Femur (tissue), 1 donor: ENCODE measurements around the gene RTN4IP1.

ENCODE experiments used
- DNase-seq: peaks from one replicate; pipeline ENCODE4 v3.0.0-alpha.2; 2017

The RTN4IP1 gene, protein sequence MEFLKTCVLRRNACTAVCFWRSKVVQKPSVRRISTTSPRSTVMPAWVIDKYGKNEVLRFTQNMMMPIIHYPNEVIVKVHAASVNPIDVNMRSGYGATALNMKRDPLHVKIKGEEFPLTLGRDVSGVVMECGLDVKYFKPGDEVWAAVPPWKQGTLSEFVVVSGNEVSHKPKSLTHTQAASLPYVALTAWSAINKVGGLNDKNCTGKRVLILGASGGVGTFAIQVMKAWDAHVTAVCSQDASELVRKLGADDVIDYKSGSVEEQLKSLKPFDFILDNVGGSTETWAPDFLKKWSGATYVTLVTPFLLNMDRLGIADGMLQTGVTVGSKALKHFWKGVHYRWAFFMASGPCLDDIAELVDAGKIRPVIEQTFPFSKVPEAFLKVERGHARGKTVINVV

DNA sequence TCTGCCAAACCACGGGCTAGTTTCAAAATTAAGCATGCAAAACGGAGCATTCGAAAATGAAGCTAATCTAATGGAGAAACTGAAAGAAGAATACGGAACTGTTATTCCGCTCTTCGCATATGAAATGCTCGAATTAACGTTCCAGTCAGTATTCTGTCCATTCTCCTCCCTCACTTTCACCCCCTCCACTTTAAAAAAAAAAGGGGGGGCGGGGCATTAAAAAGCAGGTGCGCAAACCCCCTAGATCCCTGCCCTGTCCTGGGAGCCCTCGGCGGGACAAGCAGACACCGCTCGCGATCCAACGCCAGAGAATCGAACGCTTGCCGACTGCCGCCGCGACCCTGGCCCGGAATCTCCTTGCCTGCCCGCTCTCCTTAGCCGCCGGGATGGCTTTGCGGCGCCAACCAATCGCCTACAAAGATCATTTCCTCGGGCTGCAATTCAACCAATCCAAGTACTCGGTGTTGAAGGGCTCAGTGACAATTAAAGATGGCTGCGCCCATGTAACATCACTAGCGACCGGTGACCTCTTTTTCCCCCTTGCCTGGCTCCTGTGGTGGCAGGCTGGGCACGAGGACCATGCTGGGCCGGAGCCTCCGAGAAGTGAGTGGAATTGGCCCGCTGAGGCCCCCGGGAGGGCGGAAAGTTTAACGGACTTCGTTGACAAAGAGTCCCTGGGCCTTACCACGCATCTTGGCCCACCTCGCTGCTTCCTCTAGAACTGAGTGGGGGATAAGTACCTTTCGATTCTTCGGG, at the start of gene RTN4IP1, which contains the start of gene QRSL1:
RTN4IP1 (minus strand) TSS at position 396 of the 756 bp plus-strand sequence. CDS start 477 bp downstream, outside the sequence.
QRSL1 (plus strand) TSS at position 476 of the 756 bp plus-strand sequence; CDS start at position 580, 104 bp downstream.
- DNase-seq = peak; percentile 94

DNA sequence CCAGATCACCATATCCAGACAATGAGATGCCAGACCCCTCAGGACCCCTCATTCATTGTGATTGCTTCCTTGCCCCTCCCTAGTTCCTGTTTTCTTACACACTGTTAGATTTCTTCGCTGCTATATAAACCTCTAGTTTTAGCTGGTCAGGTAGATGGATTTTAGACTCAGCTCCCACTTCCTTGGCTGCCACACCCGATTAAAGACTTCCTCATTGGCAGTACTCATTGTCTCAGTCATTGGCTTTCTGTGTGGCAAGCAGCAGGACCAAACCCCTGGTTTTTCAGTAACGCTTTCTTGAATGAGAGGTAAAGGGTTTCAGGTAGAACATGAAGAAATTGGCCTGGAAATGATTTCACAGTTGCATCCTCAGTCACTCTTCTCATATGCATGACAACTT, 48.0 kb upstream of the RTN4IP1 start:
- DNase-seq = no peak

DNA sequence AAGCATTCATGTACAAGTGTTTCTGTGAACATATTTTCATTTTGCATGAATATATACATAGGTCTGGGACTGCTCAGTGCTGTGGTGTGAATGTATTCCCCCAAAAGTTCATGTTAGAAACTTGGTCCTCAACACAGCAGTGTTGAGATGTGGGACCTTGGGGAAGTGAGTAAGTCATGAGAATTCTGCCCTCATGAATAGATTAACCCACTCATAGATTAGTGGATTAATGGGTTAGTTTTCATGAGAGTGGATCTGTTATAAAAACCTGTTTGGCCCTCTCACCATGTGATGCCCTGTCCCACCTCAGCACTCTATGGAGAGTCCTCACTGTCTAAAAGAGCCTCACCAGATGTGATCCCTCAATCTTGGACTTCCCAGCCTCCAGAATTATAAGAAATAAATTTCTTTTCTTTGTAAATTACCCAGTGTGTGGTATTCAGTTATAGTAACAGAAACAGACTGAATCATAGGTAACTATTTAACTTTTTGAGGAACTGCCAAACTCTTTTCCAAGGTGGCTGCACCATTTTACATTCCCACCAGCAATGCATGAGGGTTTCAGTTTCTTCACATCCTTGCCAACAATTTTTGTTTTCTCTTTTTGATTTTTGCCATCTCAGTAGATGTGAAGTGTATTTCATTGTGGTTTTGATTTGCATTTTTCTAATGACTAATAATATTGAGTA, 45.4 kb upstream of the RTN4IP1 start:
- DNase-seq = no peak

DNA sequence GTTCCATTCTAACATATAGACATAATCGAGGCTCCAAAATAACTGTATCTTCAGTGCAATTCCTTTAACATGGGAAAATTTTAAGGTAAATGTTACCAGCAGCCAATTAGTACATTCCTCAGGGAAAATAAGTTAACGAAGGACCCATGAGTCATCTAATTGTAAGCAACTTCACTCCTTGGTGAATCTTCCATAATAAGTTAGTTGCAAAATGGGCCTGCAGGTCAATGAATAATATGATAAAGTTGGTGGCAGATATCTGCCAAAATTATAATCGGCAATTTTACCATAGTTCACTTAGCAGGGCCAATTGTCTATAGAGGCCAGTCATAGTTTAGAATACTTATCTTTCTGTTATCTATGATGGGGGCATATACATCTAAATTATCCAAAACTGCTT, 42.4 kb upstream of the RTN4IP1 start:
- DNase-seq = no peak

DNA sequence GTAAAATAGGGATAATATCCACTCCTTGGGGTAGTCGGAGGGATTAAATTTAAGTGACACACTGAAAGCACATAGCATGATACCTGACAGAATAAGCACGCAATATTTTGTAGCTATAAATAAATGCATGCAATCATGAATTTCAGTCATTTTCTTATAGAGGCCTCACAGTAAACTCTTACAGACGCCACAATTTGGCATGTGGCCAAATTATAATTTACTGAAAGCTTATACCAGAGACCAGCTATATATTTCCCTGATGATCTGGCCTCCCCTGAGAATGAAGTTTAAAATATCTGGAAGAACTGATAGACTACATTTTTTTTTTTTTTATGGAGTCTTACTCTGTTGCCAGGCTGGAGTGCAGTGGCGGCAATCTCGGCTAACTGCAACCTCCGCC, 40.9 kb upstream of the RTN4IP1 start:
- no peak for DNase-seq

DNA sequence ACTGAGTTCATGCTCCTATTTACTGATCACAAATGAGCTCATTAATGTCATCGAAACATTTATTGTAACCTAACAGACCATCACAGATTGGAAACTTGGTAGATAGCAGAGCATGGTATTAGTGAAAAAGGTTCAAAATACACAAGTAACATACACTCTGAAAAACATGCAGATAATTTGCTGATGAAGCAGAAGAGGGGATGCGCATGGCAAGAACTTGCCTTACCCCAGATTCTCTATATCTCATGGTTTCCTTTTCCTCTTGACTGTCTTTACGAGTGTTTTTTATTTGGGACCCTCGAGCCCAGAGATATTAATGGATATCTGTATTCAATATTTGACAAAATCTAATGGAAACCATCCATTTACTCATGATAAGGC, 37.7 kb upstream of the RTN4IP1 start:
- DNase-seq = no peak

DNA sequence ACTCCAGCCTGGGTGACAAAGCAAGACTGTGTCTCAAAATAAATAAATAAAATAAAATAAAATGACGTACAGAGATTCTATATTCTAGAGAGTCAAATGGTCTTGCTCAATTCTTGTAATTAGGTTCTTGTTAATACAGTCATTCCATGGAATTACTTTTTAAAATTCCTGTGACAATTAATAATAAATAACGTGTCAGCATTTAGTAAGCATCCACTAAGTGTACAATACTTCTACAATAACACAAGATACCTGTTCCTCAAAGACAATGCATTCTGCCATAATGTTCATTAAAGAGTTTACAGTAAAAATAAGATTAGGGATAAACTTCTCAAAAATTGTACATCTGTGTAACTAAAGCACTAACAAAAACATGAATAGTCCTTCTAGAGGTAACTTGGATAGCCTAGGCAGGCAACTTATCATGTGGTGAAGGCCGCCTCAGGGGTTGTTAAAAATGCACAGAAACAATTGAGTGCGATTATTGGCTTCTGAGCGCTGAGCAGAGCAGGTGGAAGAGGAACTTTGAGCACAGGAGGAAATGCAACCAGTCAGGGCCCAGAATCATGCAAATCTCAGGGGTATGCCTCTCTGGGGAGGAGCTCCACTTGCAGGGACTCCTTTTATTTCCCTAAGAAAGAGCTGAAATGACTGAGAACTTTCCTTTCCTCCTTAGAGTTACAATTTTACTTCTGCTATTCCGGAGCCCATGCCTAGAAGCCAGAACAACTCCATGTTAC, 37.2 kb upstream of the RTN4IP1 start:
- peak; percentile 28 for DNase-seq

DNA sequence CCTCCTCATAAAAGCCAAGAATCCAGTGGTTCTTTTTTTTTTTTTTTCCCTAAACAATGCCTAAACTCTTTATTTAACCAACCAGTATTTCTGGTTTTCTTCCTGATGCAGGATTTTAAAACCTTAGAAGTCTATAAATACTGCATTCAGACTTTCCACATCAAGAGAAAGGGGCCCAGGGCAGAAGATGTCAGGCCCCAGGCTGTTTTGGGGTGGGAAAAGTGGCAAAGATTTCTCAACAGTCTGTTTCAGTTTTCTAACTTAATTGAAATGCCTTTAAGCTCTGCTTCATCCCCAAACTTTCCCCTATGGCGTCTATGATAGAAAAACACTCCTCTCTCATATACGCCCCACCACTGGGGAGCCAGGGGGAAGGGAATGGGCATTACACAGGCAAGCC, 33.2 kb upstream of the RTN4IP1 start:
- DNase-seq = no peak

DNA sequence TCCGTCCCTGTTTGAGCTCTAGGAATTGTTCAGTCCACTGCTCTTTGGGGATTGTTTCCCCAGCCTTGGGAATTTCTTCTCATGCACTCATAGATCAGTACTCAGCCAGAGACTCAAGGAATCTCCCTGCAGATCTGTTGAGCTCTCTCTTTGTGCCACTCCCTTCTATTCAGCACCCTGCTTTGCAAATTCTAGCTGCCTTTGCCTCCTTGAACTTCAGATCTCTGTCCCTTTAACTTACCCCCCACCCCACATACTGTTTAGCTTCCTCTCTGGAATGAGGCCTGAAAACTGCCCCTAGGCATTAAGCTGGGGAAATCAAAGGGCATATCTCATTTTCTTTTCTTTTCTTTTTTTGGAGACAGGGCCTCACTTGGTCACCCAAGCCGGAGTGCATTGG, 30.6 kb upstream of the RTN4IP1 start:
- no peak for DNase-seq

DNA sequence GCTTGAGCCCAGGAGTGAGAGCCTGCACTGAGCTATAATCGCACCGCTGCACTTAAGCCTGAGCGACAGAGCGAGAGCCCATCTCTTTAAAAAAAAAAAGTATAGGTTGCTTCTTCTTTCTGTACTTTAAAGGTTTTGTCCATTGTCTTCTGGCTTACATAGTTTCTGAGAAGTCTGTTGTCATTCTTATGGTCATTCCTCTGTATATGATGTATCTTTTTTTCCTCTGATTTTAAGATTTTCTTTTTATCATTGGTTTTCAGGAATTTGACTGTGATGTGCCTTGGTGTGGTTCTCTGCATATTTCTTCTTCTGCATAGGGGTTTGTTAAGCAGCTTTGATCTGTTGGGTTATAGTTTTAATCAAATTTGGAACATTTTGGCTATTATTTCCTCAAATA, 29.2 kb upstream of the RTN4IP1 start:
- DNase-seq = no peak

DNA sequence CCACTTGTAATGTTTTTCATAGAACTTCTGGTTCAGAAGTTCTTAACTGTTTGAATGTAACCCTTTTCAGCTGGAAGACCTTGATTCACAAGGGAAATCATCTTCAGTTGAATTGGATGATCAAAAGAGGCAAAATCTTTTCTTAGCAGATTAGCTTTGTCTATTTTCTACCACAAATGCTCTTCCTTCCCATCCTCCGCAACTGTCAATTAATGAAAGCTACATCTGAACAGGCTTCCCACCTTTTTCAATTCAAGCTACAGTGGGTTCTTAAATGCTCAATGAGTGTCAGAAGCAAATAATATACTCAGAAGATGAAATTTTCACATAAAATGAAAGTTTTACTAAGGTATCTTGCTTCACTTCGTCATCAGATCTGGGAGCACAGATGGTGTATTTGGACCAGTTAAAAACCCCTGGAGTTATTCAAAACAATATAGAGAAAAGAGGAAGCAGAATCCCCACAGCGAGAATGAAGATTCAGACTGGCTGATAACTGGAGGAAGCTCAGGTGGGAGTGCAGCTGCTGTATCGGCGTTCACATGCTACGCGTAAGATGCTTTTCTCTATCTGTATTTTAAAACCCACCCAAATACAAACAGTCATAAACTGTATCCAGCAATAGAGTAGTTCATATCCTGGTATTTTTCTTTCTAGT, 19.5 kb upstream of the RTN4IP1 start:
- DNase-seq = no peak

DNA sequence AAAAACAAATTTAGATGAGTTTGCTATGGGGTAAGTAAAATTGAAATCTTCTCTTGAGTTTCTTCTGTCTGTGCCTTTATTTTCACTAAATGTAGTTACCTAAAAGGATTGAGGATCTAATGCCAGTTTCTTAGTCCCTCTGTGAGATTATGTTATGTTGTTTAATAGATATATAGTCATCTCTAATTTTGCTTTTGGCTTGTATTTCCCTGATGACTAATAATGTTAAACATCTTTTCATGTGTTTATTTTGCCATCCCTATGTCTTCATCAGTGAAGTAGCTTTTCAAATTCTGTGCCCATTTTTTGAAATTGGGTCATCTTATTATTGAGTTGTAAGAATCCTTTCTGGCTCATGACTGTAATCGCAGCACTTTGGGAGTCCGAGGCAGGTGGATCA, 13.8 kb upstream of the RTN4IP1 start:
- DNase-seq = no peak

DNA sequence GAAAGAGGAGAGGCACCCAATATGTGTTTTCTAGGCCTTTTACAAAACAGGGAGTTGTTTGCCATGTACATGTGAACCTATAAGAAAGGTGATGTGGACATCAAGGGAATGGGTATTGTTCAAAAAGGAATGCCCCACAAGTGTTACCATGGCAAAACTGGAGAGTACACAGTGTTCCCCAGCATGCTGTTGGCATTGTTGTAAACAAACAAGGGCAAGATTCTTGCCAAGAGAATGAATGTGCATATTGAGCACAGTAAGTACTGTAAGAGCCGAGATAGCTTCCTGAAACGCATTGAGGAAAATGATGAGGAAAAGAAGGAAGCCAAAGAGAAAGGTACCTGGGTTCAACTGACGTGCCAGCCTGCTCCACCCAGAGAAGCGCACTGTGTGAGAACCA, 13.2 kb upstream of the RTN4IP1 start:
- DNase-seq = no peak

DNA sequence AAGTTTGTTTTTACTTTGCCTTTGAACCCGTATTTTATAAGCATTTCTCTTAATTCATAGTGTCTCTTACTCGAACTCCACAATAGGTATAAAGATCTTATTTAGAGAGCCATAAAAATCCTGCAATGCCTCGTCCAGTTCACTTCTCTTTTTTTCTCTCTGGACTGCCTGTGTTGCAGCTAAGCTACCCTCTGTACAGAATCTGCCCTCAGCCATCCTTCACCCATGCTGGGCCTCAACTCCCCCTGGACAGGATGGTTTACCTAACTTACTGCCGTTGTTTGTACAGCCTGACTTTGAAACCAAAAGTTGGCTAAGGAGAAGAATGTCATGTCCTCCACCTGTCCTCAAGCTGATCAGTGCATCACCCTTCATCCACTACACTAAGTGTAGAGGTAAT, 10.5 kb upstream of the RTN4IP1 start:
- DNase-seq = no peak

DNA sequence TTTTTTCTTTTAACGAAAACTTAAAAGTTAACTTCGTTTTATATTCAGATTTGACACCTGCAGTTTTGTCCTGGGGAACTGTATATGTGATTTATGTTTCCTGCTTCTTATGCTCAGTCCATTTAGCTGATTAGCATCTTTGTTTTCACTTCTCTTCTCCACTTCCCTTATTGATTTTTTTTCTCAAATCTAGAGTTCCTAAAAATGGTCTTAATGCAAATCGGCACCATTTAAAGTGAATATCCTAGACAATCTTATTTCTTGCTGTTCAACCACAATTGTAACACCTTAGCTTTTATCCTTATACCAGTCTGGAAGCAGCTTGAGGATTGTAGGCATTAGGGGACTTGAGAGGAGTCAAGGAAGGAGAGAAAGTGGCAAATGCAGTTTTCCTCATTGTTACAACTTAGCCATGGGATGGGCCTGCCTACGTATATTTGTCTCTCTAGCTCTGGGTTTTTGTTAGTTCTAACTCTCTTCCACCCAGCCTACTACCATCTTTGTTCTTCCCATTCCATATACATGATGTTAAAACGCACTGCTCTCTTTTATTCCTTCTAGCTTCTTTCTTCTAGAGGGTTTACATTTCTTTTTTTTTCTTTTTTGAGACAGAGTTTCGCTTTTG, 8.5 kb upstream of the RTN4IP1 start:
- no peak for DNase-seq

DNA sequence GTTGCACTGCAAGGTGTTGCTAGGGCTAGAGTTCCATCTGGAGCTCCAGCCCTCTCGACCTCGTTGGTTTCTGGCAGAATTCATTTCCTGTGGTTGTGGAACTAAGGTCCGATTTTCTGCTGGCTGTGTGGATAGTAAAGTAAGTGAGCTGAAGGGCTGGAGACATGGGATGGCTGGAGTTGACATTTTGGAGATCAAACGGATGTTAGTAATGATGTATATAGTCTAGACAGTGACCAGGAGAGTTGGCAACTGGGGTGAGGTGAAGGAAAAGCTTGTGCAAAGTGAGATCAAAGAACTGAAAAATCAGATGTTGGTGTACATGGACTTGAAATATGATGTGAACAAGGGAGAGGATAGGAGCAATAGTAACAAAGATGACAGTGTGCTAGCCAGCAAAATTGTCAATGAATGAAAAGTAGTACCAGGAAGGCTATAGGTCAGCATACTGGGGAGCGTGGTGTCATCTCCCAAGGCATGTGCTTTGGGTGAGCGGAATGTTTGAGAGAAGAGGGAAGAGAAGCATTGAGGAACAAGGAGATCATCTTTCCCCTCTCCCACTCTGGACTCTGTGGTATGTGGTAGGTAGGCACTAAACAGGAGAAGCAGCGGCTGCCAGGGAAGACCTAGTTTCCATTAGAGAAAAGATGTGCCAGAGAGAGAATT, 7.9 kb upstream of the RTN4IP1 start:
- no peak for DNase-seq

DNA sequence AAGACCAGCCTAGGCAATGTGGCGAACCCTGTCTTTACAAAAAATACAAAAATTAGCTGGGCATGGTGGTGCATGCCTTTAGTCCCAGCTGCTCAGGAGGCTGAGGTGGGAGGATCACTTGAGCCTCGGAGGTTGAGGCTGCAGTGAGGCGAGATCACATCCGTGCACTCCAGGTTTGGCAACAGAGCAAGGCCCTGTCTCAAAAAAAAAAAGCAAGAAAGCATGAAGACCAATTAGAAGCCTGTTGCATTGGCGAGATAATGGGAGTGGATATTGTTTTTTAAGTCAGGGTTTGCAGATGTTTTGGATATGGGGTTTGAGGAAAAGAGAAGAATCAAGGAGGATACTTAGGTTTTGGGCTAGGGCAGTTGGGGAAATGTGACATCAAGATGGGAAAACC, 5.3 kb upstream of the RTN4IP1 start:
- no peak for DNase-seq

DNA sequence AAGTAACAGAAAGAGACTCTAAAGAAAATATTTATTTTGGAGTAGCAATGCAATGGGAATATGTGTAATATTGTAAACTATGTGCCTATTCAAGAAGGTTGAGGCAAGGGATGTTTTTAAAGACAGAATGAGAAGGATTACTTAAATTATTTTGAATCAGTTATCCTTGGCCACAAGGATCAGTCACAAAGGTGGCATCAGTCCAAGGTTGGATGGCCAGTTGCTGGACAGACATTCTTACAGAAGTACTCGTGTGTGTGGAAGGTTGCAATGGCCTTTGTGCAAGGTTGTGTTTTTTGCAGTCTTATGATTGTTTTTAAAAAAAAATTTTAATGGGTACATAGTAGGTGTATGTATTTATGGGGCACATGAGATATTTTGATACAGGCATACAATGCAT, 2.0 kb upstream of the RTN4IP1 start:
- DNase-seq = no peak

DNA sequence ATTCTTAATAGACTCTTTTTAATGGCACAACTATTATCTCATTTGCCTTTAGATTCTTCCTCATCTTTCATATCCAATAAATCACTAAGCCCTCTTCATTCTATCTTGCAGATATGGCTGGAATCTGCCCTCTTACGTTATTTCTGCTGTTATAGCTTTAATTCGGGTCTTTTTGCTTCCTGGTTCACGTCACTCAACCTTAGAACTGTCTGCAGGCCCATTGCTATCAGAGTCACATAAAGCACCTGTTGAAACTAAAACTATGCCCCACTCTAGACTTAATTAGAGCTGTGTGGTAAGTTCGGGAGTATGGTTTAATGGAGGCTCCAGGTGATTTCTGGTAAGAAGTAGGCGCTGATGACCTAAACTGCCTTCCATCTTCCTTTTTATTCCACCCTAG, 1.1 kb upstream of the RTN4IP1 start:
- no peak for DNase-seq

DNA sequence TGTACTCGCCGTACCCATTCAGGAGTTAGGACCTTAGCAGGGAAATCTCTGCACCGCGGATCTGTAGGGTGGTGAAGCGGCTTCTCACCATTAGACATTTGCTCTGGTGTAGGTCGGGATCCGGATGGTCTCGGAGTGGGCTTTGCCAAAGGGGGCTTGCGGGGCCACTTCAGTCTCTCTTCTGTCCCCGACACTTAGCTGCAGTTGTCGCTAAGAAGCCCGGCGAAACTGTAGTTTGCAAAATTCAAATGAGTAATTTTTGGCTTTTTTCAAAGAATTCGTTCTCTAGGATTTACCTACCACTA, 513 bp upstream of the RTN4IP1 start:
- DNase-seq = no peak

DNA sequence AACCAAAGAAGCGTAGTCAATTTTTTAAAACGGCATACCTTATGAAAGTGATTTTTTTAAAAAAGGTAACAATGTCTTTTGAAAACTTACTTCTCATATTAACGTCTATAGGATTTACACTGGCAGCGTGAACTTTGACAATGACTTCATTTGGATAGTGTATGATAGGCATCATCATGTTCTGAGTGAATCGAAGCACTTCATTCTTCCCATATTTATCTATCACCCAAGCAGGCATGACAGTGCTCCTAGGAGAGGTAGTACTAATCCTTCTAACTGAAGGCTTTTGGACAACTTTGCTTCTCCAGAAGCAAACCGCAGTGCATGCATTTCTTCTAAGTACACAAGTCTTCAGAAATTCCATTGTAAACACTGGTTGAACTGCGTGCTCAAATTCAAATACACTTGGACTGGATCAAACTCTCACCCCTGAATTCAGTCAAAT, 618 bp downstream of the RTN4IP1 start:
- DNase-seq = no peak
